Effector memory CD8-positive, alpha-beta T cell (primary cell): Measurements from ENCODE around the gene PGGHG.
"Not testable (repeated sequence)": the region's sequence is repeated elsewhere in the genome, so short reads cannot be mapped to it uniquely, and the experiment has no call there.

ENCODE experiments used
- ATAC-seq: fragments of 150-1000 bp; cut with Tn5 transposase; replicated peaks from 2 replicates; pipeline ENCODE4 v1.10.0; 2021; ENCODE audit warnings: mild to moderate bottlenecking, moderate library complexity
- DNase-seq, 3 experiments: peaks; one replicate each; pipeline ENCODE4 v3.0.0; 2021
- H3K27ac Mint-ChIP-seq, 2 donors: one replicate each; pipeline ENCODE4 v1.8.0; 2022; ENCODE audit warnings: mild to moderate bottlenecking in 2 of 2, mixed read lengths in 2 of 2, moderate library complexity in 2 of 2
- H3K27me3 Mint-ChIP-seq, 2 donors: one replicate each; pipeline ENCODE4 v1.8.0; 2022; ENCODE audit warnings: mixed read lengths in 2 of 2
- H3K36me3 Mint-ChIP-seq: one replicate; pipeline ENCODE4 v1.8.0; 2022; ENCODE audit warnings: mild to moderate bottlenecking, moderate library complexity, mixed read lengths; ENCODE audit not compliant: insufficient read depth
- H3K4me1 Mint-ChIP-seq, 2 donors: one replicate each; pipeline ENCODE4 v1.8.0; 2022; ENCODE audit warnings: low read depth in 2 of 2, mixed read lengths in 2 of 2
- H3K4me3 Mint-ChIP-seq, 2 donors: one replicate each; pipeline ENCODE4 v1.8.0; 2022; ENCODE audit warnings: mild to moderate bottlenecking in 2 of 2, mixed read lengths in 2 of 2, moderate library complexity in 2 of 2
- H3K9me3 Mint-ChIP-seq, 2 donors: one replicate each; pipeline ENCODE4 v1.8.0; 2022; ENCODE audit warnings: mixed read lengths in 2 of 2

PGGHG gene

DNA sequence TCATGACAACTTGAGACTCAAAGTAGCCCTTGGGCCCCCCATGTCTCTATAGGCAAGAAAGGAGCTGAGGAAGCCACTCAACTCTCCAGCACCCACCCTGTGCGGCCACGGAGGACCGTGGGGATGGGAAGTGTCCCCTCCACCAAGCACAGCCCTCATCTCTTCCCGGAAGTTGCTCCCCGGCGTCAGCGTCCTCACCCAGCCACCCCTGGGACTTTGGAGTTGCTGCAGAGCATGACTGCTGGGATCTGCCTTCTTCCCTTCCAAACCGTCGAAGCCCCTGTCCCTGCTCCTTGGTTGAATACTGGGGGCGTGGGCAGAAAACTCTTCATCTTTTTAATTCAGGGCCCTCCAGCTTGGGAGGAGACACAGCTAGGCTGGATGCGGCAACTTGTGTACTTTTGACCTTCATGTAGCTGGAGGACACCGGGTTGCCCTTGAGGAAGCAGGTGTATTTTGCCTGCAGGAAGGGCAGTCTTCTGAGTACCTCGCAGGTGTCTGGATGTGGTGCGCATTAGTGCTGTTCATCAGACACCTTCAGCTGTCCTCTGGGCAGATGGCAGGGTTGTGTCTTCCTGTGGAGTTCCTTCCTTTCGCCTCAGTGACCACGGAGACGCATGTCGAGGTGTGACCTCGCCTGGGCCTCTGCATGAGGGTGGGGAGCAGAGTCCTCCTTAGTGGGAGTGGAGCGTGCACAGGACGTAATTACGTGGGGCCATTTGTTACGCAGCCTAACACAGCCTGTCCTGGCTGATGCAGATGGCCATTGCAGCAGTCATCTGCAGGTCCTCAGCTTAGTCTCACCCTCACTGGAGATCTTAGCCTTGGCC, 43.9 kb downstream of the PGGHG start:
- Mint-ChIP-seq H3K4me3 (peak overlapping the region; percentile 27 to 29), H3K4me1 (peaks cover 46 to 47% of the 10 kb centered on the region in 2 donors), H3K9me3 (no peaks in the 10 kb centered on the region), H3K27ac (peak overlapping the region; percentile 15 to 46), H3K36me3 (peaks cover 6% of the 10 kb centered on the region), H3K27me3 (no peaks in the 10 kb centered on the region)
- ATAC-seq (no peak), DNase-seq (no peak)

DNA sequence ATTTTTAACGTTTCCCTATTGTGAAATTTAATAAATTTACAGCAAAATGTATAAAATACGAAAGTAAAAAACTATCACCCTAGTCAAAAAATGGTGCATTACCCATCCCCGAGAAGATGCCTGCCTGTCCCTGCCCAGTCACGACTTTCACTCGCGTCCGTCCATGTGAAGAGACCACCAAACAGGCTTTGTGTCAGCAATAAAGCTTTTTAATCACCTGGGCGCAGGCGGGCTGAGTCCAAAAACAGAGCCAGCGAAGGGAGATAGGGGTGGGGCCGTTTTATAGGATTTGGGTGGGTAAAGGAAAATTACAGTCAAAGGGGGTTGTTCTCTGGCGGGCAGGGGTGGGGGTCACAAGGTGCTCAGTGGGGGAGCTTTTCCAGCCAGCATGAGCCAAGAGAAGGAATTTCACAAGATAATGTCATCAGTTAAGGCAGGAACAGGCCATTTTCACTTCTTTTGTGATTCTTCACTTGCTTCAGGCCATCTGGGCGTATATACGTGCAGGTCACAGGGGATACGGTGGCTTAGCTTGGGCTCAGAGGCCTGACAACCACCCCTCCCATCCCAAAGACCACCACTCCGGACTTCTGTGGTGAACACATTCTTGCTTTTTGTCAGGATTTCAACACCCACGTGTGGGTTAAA, 44.8 kb downstream of the PGGHG start:
- not testable (repeated sequence) for H3K27ac Mint-ChIP-seq, DNase-seq

DNA sequence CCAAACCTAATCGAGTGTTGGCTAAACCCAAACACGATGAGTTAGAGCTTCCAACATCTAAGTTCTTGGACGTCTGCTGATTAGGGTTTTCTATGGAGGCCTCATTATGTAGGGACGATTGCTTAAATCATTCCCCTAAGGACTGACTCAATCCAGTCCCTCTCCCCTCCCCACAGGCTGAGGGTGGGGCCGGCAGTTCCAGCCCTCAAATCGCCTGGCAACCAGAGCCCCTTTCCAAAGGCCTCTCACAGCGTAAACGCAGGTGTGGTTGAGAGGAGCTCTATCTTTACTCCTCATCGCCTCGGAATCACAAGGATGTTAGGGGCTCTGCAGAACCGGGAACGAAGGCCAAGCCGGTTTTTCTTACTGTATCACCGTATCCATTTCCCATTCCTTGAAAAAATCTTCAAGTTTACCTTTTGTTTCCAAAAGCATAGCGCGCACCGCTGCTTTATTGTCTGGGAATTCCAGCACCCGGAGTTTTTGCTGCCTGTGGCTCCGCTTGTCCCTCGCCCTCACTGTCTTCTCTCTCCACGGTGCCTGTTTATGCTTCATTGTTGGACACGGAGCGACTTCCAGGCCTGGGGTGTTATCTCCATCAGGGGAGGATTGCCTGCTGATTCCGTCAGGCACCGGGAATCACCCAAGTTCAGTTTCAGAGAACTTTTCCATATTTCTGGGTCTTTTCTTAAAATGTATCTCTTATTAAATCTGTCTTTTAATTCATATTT, 45.5 kb downstream of the PGGHG start:
- peaks cover 6% of the 10 kb centered on the region for H3K36me3 Mint-ChIP-seq
- no peak overlapping the region for H3K27ac Mint-ChIP-seq
- no peak for DNase-seq
- no peaks in the 10 kb centered on the region for H3K9me3 Mint-ChIP-seq
- H3K4me1 Mint-ChIP-seq, result peaks cover 38 to 42% of the 10 kb centered on the region in 2 donors
- no peaks in the 10 kb centered on the region for H3K27me3 Mint-ChIP-seq
- no peak overlapping the region for H3K4me3 Mint-ChIP-seq
- ATAC-seq, result no peak

More for the DNA sequence above, 44.8 kb downstream of the PGGHG start:
- peaks cover 43 to 47% of the 10 kb centered on the region in 2 donors for H3K4me1 Mint-ChIP-seq
- H3K36me3 Mint-ChIP-seq, H3K4me3 Mint-ChIP-seq, ATAC-seq, H3K9me3 Mint-ChIP-seq, H3K27me3 Mint-ChIP-seq: not testable (repeated sequence)

DNA sequence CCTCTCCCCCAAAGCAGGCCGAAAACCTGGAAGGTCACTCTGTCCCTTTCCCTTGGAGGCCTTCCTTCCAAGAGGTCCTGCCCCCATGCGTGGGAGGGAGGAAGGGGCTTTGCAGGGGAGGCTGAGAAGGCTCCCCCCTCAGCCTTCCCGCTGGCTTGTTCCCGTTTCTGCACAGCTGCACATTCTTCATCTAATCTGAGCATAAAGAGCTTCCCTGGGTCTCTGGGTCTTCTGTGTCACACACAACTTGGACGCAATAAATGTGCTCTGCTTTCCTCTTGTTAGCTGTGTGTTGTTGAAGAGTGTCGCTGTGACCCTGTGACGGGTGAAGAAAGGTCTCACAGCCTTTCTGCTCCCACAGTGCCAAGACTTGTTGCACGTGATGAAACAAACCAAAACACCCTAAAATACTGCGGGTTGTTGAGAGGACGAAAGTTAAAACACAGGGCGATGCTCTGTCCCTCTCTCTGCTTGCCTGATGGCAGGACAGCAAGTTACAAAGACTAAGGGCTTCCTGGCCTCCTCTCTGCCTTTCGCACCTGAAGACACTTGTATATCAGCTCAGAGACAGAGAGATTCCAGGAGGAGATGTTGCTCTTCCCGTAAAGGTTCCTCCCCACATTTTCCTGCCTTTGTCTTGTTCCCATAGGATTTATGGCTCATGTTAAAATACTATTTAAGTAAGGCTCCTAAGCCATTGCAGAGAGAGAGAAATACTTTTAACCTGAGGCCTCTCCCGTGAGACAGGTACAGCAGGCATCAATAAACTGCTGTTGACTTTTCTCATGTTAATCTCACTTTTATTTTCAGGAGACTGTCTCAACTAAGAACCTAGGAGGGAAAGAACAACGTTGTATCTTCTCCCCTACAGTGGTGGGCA, 47.1 kb downstream of the PGGHG start:
- H3K27me3 Mint-ChIP-seq, result no peaks in the 10 kb centered on the region
- peaks cover 3% of the 10 kb centered on the region for H3K36me3 Mint-ChIP-seq
- H3K9me3 Mint-ChIP-seq, result no peaks in the 10 kb centered on the region
- no peak for ATAC-seq
- peaks cover 24 to 32% of the 10 kb centered on the region in 2 donors for H3K4me1 Mint-ChIP-seq
- no peak overlapping the region for H3K4me3 Mint-ChIP-seq
- H3K27ac Mint-ChIP-seq, result peak overlapping the region in 1 of 2 donors; percentile 66
- DNase-seq, result no peak

DNA sequence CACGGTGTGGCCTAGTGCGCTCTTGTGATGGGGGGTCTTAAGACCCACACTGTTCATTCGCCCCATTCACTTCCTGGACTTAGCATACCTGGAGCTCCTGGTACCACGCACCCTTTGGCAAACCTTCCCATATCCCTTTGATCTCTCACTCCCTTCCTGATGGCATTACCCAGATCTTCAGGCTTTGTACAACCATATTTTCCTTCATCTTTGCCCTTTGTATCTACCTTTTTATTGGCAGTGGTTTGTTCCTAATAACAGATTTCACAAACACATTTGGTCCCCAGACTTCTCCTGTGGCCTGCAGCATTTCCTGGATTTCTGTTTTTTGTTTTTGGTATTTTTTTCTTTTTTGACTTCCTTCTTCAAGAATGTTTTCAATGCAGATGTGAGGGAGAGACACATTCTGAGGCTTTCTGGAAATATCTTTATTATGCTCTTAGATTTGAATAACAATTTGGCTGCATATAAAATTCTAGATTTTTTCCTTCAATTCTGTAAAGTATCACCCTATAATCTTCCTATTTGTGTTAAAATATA, 47.8 kb downstream of the PGGHG start:
- H3K9me3 Mint-ChIP-seq, result no peaks in the 10 kb centered on the region
- DNase-seq, result no peak
- no peak overlapping the region for H3K27ac Mint-ChIP-seq
- ATAC-seq, result no peak
- peaks cover 2% of the 10 kb centered on the region for H3K36me3 Mint-ChIP-seq
- no peaks in the 10 kb centered on the region for H3K27me3 Mint-ChIP-seq
- H3K4me3 Mint-ChIP-seq, result no peak overlapping the region
- H3K4me1 Mint-ChIP-seq, result peaks cover 18 to 25% of the 10 kb centered on the region in 2 donors

DNA sequence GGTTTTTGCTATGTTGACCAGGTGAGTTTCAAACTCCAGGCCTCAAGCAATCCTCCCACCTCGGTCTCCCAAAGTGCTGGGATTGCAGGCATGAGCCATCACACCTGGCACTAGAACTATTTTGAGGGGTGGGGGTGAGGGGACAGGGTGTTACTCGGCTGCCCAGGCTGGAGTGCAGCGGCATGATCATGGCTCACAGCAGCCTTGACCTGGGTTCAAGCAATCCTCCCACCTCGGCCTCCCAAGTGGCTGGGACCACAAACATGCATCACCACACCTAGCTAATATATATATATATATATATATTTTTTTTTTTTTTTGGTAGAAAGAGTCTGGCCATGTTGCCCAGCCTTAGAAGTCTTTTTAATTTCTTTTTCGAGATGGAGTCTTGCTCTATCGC, 48.8 kb downstream of the PGGHG start:
- H3K4me3 Mint-ChIP-seq, result no peak overlapping the region
- no peaks in the 10 kb centered on the region for H3K27me3 Mint-ChIP-seq
- no peaks in the 10 kb centered on the region for H3K9me3 Mint-ChIP-seq
- DNase-seq (no peak), ATAC-seq (no peak)
- H3K4me1 Mint-ChIP-seq, result peaks cover 17 to 20% of the 10 kb centered on the region in 2 donors
- H3K27ac Mint-ChIP-seq, result no peak overlapping the region
- H3K36me3 Mint-ChIP-seq, result peaks cover 2% of the 10 kb centered on the region

DNA sequence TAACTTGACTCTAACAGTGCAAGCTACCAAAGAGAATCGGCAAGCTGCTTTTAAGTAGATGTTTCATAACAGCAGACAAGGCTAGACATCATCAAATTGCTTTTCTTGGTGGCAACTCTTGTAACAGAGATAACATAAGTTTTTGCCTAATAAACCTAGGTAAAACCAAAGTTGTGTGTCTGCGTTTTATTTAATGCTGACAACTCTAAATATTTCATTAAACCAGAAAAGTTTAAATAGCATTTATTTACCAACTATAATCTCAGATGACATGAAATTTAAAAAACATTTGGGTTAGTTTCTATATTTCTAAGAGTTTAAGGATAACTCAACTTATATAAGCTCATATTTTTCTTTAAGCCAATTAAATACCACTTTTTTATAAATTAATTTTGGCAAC, 51.0 kb downstream of the PGGHG start:
- no peak overlapping the region for H3K27ac Mint-ChIP-seq
- H3K4me3 Mint-ChIP-seq, result no peak overlapping the region
- peaks cover 12 to 14% of the 10 kb centered on the region in 2 donors for H3K4me1 Mint-ChIP-seq
- H3K36me3 Mint-ChIP-seq, result peaks cover 2% of the 10 kb centered on the region
- no peaks in the 10 kb centered on the region for H3K9me3 Mint-ChIP-seq
- no peak for ATAC-seq
- DNase-seq, result no peak
- H3K27me3 Mint-ChIP-seq, result no peaks in the 10 kb centered on the region

DNA sequence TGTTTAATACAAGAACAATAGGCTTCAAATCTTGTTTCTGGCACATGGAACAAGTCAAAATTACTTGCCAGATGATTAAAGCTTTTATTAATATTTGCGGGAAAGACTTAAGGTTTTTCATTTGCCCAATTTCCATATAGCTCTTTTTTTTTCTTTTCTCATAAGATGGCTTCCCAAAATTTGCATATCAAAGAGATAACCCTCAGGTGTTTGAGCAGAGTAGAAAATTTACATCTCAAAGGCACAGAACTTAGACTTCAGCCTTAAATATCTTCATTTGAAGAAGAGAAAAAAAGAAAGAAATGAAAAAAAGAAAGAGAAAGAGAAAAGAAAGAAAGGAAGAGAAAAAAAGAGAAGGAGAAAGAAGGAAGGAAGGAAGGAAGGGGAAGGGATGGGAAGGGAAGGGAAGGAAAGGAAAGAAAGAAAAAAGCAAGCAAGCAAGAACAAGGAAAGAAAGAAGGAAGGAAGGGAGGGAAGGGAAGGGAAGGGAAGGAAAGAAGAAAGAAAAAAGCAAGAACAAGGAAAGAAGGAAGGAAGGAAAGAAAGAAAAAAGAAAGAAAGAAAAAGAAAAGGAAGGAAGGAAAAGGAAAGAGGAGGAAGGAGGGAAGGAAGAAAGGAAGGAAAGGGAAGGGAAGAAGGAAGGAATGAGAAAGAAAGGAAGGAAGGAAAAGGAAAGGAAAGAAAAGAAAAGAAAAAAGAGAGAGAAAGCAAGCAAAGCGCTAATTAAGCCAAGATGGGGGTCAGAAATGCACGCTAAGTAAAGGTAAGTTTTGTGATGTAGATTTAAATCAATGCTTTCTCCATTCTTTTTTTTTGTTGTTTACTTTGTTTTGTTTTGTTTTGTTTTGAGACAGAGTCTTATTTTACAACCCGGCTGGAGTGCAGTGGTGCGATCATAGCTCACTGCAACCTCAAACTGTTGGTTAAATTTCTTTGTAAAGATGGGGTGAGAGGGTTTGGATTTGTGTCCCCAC, 51.9 kb downstream of the PGGHG start:
- no peaks in the 10 kb centered on the region for H3K36me3 Mint-ChIP-seq
- H3K27ac Mint-ChIP-seq, result no peak overlapping the region
- no peaks in the 10 kb centered on the region for H3K27me3 Mint-ChIP-seq
- DNase-seq, result no peak
- no peak for ATAC-seq
- H3K4me3 Mint-ChIP-seq, result no peak overlapping the region
- peaks cover 12% of the 10 kb centered on the region in 2 donors for H3K4me1 Mint-ChIP-seq
- H3K9me3 Mint-ChIP-seq, result no peaks in the 10 kb centered on the region

DNA sequence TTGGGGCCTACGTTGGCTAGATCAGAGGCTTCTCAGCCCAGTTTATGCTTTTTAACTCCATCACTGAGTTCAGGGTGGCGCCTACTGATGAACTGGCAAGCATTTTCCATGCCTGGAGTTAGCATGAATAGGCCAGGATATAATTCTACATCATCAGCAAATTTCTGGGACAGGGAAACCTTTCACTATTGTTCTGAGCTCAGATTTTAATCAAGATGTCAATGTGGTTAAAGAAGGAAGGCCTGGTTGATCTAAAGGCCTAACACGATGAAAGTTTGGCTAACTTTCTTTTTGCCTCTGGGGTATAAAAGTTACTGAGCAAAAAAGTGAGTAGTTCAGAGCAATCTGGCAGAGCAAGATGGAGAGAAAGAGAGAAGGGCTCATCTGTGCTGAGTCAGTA, 53.4 kb downstream of the PGGHG start:
- no peak for ATAC-seq
- Mint-ChIP-seq H3K27me3 (no peaks in the 10 kb centered on the region), H3K27ac (peak overlapping the region in 1 of 2 donors; percentile 62), H3K4me3 (peak overlapping the region in 1 of 2 donors; percentile 31), H3K9me3 (no peaks in the 10 kb centered on the region), H3K36me3 (no peaks in the 10 kb centered on the region), H3K4me1 (peaks cover 4 to 6% of the 10 kb centered on the region in 2 donors)
- no peak for DNase-seq

DNA sequence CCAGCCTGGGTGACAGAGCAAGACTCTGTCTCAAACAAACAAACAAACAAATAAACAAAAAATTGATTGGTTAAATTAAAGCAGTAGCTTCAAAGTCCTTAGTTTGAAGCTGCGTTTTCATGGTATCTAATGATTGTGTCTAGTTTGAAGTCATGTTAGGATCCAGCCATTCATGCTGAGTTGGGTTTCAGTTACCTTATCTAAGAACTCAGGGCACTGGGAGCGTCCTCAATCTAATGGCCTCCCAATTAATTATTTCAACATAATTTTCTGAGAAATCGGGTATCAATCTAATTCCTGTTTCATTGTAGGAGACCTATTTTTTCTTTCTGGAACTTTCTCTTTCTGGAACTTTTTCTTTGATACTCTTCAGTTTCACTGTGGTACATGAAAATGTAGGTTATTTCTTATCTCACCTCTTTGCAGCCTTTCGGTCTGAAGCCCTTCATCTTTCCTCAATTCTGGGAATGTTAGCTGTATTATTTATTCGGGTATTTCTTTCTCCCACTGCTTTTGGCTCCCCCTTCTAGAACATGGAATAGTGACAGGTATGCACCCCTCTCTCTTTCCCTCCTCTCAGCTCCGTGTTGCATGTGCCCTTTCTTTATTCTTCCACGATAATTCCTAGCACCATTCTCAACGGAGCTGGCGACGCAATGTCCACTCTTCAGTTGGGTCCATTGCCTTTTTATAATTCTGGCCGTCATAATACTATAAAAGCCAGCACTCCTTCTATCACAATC, 56.1 kb downstream of the PGGHG start:
- Mint-ChIP-seq H3K4me1 (peaks cover 7 to 9% of the 10 kb centered on the region in 2 donors), H3K4me3 (no peak overlapping the region), H3K27me3 (no peaks in the 10 kb centered on the region), H3K9me3 (no peaks in the 10 kb centered on the region), H3K36me3 (no peaks in the 10 kb centered on the region), H3K27ac (no peak overlapping the region)
- no peak for DNase-seq
- no peak for ATAC-seq
